ENCODE data around the gene CCL14. TPM values are rescaled to one million over a fixed set of nuclear protein-coding genes. Genes with fewer than 3 reads are reported as not detected.
A peak's percentile ranks its signal among the peaks of the same experiment; 100 is the strongest.

CCL14 gene
- total RNA-seq, 1 donor from 2014 or later, result not detected

GRCh38 chr17:35972535-35972934 is 14.0 kb downstream of the CCL14 start:
- no peaks in the 10 kb centered on the region for H3K36me3 Mint-ChIP-seq (ENCODE audit: unreplicated experiment)
- TF ChIP-seq, protein P1, sequence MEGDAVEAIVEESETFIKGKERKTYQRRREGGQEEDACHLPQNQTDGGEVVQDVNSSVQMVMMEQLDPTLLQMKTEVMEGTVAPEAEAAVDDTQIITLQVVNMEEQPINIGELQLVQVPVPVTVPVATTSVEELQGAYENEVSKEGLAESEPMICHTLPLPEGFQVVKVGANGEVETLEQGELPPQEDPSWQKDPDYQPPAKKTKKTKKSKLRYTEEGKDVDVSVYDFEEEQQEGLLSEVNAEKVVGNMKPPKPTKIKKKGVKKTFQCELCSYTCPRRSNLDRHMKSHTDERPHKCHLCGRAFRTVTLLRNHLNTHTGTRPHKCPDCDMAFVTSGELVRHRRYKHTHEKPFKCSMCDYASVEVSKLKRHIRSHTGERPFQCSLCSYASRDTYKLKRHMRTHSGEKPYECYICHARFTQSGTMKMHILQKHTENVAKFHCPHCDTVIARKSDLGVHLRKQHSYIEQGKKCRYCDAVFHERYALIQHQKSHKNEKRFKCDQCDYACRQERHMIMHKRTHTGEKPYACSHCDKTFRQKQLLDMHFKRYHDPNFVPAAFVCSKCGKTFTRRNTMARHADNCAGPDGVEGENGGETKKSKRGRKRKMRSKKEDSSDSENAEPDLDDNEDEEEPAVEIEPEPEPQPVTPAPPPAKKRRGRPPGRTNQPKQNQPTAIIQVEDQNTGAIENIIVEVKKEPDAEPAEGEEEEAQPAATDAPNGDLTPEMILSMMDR (IDR thresholded peaks at IDR 0.05; ENCODE audit: partially characterized antibody, unreplicated experiment), result no peak
- no peak for DNase-seq
- no peak overlapping the region for H3K4me3 Mint-ChIP-seq (ENCODE audit: unreplicated experiment)
- H3K9me3 Mint-ChIP-seq (ENCODE audit: unreplicated experiment), result no peaks in the 10 kb centered on the region
- no peaks in the 10 kb centered on the region for H3K4me1 Mint-ChIP-seq (ENCODE audit: low read depth, unreplicated experiment)
- no peak overlapping the region for H3K27ac Mint-ChIP-seq (ENCODE audit: unreplicated experiment)
- no peaks in the 10 kb centered on the region for H3K27me3 Mint-ChIP-seq (ENCODE audit: unreplicated experiment)

- H3K36me3 Mint-ChIP-seq (ENCODE audit: unreplicated experiment), result no peaks in the 10 kb centered on the region
- H3K4me1 Mint-ChIP-seq (ENCODE audit: low read depth, unreplicated experiment), result no peaks in the 10 kb centered on the region
- TF ChIP-seq, protein P1 (IDR thresholded peaks at IDR 0.05; ENCODE audit: partially characterized antibody, unreplicated experiment), result no peak
- H3K27ac Mint-ChIP-seq (ENCODE audit: unreplicated experiment), result no peak overlapping the region
- no peak for DNase-seq
- H3K4me3 Mint-ChIP-seq (ENCODE audit: unreplicated experiment), result no peak overlapping the region
- H3K9me3 Mint-ChIP-seq (ENCODE audit: unreplicated experiment), result no peaks in the 10 kb centered on the region
- no peaks in the 10 kb centered on the region for H3K27me3 Mint-ChIP-seq (ENCODE audit: unreplicated experiment)
These were observed 14.5 kb downstream of the CCL14 start for GRCh38 chr17:35972066-35972465.

- no peaks in the 10 kb centered on the region for H3K4me1 Mint-ChIP-seq (ENCODE audit: low read depth, unreplicated experiment)
- no peaks in the 10 kb centered on the region for H3K27me3 Mint-ChIP-seq (ENCODE audit: unreplicated experiment)
- H3K4me3 Mint-ChIP-seq (ENCODE audit: unreplicated experiment), result no peak overlapping the region
- no peaks in the 10 kb centered on the region for H3K36me3 Mint-ChIP-seq (ENCODE audit: unreplicated experiment)
- no peaks in the 10 kb centered on the region for H3K9me3 Mint-ChIP-seq (ENCODE audit: unreplicated experiment)
- TF ChIP-seq, protein P1 (IDR thresholded peaks at IDR 0.05; ENCODE audit: partially characterized antibody, unreplicated experiment), result peak; percentile 89
- no peak overlapping the region for H3K27ac Mint-ChIP-seq (ENCODE audit: unreplicated experiment)
- DNase-seq, result peak; percentile 79
These were observed 16.8 kb downstream of the CCL14 start for GRCh38 chr17:35969558-35970380.

GRCh38 chr17:35968520-35969054 is 17.9 kb downstream of the CCL14 start:
- H3K4me1 Mint-ChIP-seq (ENCODE audit: low read depth, unreplicated experiment), result no peaks in the 10 kb centered on the region
- no peak for DNase-seq
- H3K4me3 Mint-ChIP-seq (ENCODE audit: unreplicated experiment), result no peak overlapping the region
- no peaks in the 10 kb centered on the region for H3K36me3 Mint-ChIP-seq (ENCODE audit: unreplicated experiment)
- H3K27ac Mint-ChIP-seq (ENCODE audit: unreplicated experiment), result no peak overlapping the region
- TF ChIP-seq, protein P1 (IDR thresholded peaks at IDR 0.05; ENCODE audit: partially characterized antibody, unreplicated experiment), result no peak
- no peaks in the 10 kb centered on the region for H3K27me3 Mint-ChIP-seq (ENCODE audit: unreplicated experiment)
- H3K9me3 Mint-ChIP-seq (ENCODE audit: unreplicated experiment), result no peaks in the 10 kb centered on the region

GRCh38 chr17:35965272-35965671 is 21.3 kb downstream of the CCL14 start:
- Mint-ChIP-seq H3K4me1 (ENCODE audit: low read depth, unreplicated experiment) (no peaks in the 10 kb centered on the region), H3K9me3 (ENCODE audit: unreplicated experiment) (peaks cover 2% of the 10 kb centered on the region), H3K4me3 (ENCODE audit: unreplicated experiment) (no peak overlapping the region), H3K27ac (ENCODE audit: unreplicated experiment) (no peak overlapping the region), H3K27me3 (ENCODE audit: unreplicated experiment) (no peaks in the 10 kb centered on the region), H3K36me3 (ENCODE audit: unreplicated experiment) (no peaks in the 10 kb centered on the region)
- TF ChIP-seq, protein P1 (IDR thresholded peaks at IDR 0.05; ENCODE audit: partially characterized antibody, unreplicated experiment), result no peak
- no peak for DNase-seq

All from glutamatergic neuron (in vitro differentiated cells).